CD14-positive monocyte (primary cell): ENCODE measurements around the gene ARID1B. TPM values are rescaled to one million over a fixed set of nuclear protein-coding genes. Genes with fewer than 3 reads are reported as not detected.

Experiments used
- DNase-seq, 3 donors: peaks; one replicate each; pipeline ENCODE4 v3.0.0-alpha.2; 2011 to 2022
- H2AFZ ChIP-seq: 2 replicates; pipeline ENCODE4 v1.6.0; 2012; ENCODE audit warnings: mild to moderate bottlenecking, low read depth, low read length, inconsistent platforms; ENCODE audit not compliant: insufficient read depth, poor library complexity, severe bottlenecking
- H3K27ac ChIP-seq, 2 donors: 1 replicate in 1 of 2; 2 replicates in 1 of 2; pipeline ENCODE4 v1.5.1; 2012 to 2013; ENCODE audit warnings: low read length in 2 of 2, control low read depth in 1 of 2, inconsistent platforms in 1 of 2, low read depth in 1 of 2, mild to moderate bottlenecking in 1 of 2
- H3K27me3 ChIP-seq, 2 donors: one replicate each; pipeline versions ENCODE4 v1.6.0 to v1.6.1; 2011 to 2013; ENCODE audit warnings: low read length in 2 of 2; ENCODE audit not compliant: control insufficient read depth in 2 of 2, insufficient read depth in 2 of 2
- H3K36me3 ChIP-seq, 2 donors: replicated peaks in 1 of 2; 1 replicate in 1 of 2; 2 replicates in 1 of 2; pipeline versions ENCODE4 v1.5.1 to v1.6.1; 2012 to 2013; ENCODE audit warnings: low read length in 2 of 2, control low read depth in 1 of 2, inconsistent platforms in 1 of 2, mild to moderate bottlenecking in 1 of 2; ENCODE audit not compliant: insufficient read depth in 2 of 2, control insufficient read depth in 1 of 2
- H3K4me1 ChIP-seq, 2 donors: 1 replicate in 1 of 2; 2 replicates in 1 of 2; pipeline versions ENCODE4 v1.5.1 to v1.6.1; 2012 to 2013; ENCODE audit warnings: low read length in 2 of 2, control low read depth in 1 of 2, inconsistent platforms in 1 of 2, mild to moderate bottlenecking in 1 of 2, moderate library complexity in 1 of 2; ENCODE audit not compliant: insufficient read depth in 2 of 2, control insufficient read depth in 1 of 2
- H3K4me2 ChIP-seq: replicated peaks from 2 replicates; pipeline ENCODE3; 2012; ENCODE audit warnings: low read length, moderate library complexity, mild to moderate bottlenecking; ENCODE audit not compliant: poor library complexity, severe bottlenecking; ENCODE audit errors: extremely low read depth
- H3K4me3 ChIP-seq, 3 experiments: fragments of 200-600 bp in 1 of 3; sonication (generic) in 1 of 3; replicated peaks in 1 of 3; 1 replicate in 2 of 3; 2 replicates in 1 of 3; pipeline ENCODE4 v1.5.1; 2011 to 2013; ENCODE audit warnings: low read length in 3 of 3, mild to moderate bottlenecking in 3 of 3, control low read depth in 2 of 3, low read depth in 2 of 3, inconsistent platforms in 1 of 3, moderate library complexity in 1 of 3
- H3K79me2 ChIP-seq: 2 replicates; pipeline ENCODE4 v1.6.0; 2012; ENCODE audit warnings: mild to moderate bottlenecking, control low read depth, inconsistent platforms, low read length, moderate library complexity; ENCODE audit not compliant: insufficient read depth
- H3K9ac ChIP-seq: 2 replicates; pipeline ENCODE4 v1.6.0; 2017; ENCODE audit warnings: low read length, mild to moderate bottlenecking; ENCODE audit not compliant: insufficient read depth, poor library complexity, severe bottlenecking
- H3K9me3 ChIP-seq, 2 donors: replicated peaks in 1 of 2; 1 replicate in 1 of 2; 2 replicates in 1 of 2; pipeline versions ENCODE4 v1.5.1 to v1.6.1; 2012 to 2013; ENCODE audit warnings: low read length in 2 of 2, control low read depth in 1 of 2; ENCODE audit not compliant: control insufficient read depth in 1 of 2, insufficient read depth in 1 of 2
- H4K20me1 ChIP-seq: 2 replicates; pipeline ENCODE4 v1.6.0; 2012; ENCODE audit warnings: mild to moderate bottlenecking, low read length, control low read depth, moderate library complexity; ENCODE audit not compliant: insufficient read depth
- H3K27ac Mint-ChIP-seq, 7 donors: one replicate each; pipeline ENCODE4 v1.8.0; 2020; ENCODE audit warnings: mild to moderate bottlenecking in 7 of 7, mixed read lengths in 7 of 7, moderate library complexity in 6 of 7, inconsistent platforms in 2 of 7
- H3K27me3 Mint-ChIP-seq, 3 donors: one replicate each; pipeline ENCODE4 v1.8.0; 2021 to 2022; ENCODE audit warnings: low read depth in 3 of 3, mild to moderate bottlenecking in 3 of 3, mixed read lengths in 3 of 3, moderate library complexity in 3 of 3, inconsistent platforms in 1 of 3
- H3K36me3 Mint-ChIP-seq, 2 donors: one replicate each; pipeline ENCODE4 v1.8.0; 2020; ENCODE audit warnings: mixed read lengths in 2 of 2, inconsistent platforms in 1 of 2, mild to moderate bottlenecking in 1 of 2
- H3K4me1 Mint-ChIP-seq: one replicate; pipeline ENCODE4 v1.8.0; 2020; ENCODE audit warnings: mild to moderate bottlenecking, mixed read lengths
- H3K4me3 Mint-ChIP-seq, 2 donors: one replicate each; pipeline ENCODE4 v1.8.0; 2020; ENCODE audit warnings: mild to moderate bottlenecking in 2 of 2, mixed read lengths in 2 of 2, moderate library complexity in 1 of 2
- H3K9me3 Mint-ChIP-seq, 7 donors: one replicate each; pipeline ENCODE4 v1.8.0; 2020 to 2022; ENCODE audit warnings: mixed read lengths in 7 of 7, mild to moderate bottlenecking in 6 of 7, moderate library complexity in 6 of 7, inconsistent platforms in 2 of 7
- WGBS: methylation state at CpG from one replicate; pipeline ENCODE4 v1.1.5; 2013; ENCODE audit warnings: missing lambda C conversion rate; ENCODE audit not compliant: insufficient coverage; 5-methylcytosine and 5-hydroxymethylcytosine counted together
- intact Hi-C, 2 donors: fragments of 100-400 bp; cut with micrococcal nuclease; formaldehyde crosslinking; loops; one replicate each; pipeline versions ENCODE4 v1.15.0 to v1.15.1; 2023
- polyA plus RNA-seq, 3 donors: library from polyadenylated mRNA; depleted of rRNA in 1 of 3; unstranded in 2 of 3; stranded (reverse) in 1 of 3; fragments of 300-500 nt in 2 of 3; fragments of >200 nt in 1 of 3; fragmentation: Illumina TruSeq in 2 of 3; gene quantifications; 1 replicate in 2 of 3; 2 replicates in 1 of 3; pipeline ENCODE4 v1.2.3, GENCODE V29; 2012 to 2021
- TF ChIP-seq, protein P1 (sequence below): fragments of 200-600 bp; IDR thresholded peaks from one replicate; pipeline ENCODE4 v1.8.0; 2022; ENCODE audit warnings: antibody characterized with exemption, mild to moderate bottlenecking

The ARID1B gene
- polyA plus RNA-seq, 3 donors, result 3.2 to 22.1 (median 3.8) TPM

DNA sequence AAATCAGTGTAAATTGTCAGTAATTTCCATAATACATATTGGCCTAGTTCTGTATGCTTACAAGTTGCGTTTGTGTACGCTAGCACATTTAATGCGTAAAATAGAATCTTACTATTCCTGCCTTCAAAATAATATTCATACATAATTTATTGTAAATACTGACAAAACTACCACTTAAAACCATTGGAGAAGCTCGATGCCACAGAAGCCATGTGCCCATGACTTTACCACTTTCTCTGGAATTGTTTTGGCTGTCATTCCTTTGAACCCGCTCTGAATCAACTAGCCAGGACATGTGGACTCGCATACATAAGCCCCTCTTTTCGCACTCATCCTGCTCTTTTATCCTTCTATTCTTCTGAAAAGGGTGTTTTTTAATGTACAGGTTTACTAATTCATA lies 394.6 kb downstream of the ARID1B start:
- no peaks in the 10 kb centered on the region for H4K20me1 ChIP-seq
- H3K4me1 ChIP-seq, result peaks cover 0 to 4% of the 10 kb centered on the region in 2 donors
- H3K27ac ChIP-seq, result no peak overlapping the region
- no peak overlapping the region for H3K9ac ChIP-seq
- H3K79me2 ChIP-seq, result no peaks in the 10 kb centered on the region
- peaks cover 40 to 66% of the 10 kb centered on the region in 2 donors for H3K36me3 ChIP-seq
- H3K4me3 ChIP-seq, result no peak overlapping the region
- no peak overlapping the region for H3K4me2 ChIP-seq
- Mint-ChIP-seq H3K4me1 (peaks cover 9% of the 10 kb centered on the region), H3K9me3 (no peaks in the 10 kb centered on the region), H3K27ac (no peak overlapping the region), H3K4me3 (no peak overlapping the region), H3K27me3 (no peaks in the 10 kb centered on the region), H3K36me3 (peaks cover 50 to 55% of the 10 kb centered on the region in 2 donors)
- TF ChIP-seq, protein P1, sequence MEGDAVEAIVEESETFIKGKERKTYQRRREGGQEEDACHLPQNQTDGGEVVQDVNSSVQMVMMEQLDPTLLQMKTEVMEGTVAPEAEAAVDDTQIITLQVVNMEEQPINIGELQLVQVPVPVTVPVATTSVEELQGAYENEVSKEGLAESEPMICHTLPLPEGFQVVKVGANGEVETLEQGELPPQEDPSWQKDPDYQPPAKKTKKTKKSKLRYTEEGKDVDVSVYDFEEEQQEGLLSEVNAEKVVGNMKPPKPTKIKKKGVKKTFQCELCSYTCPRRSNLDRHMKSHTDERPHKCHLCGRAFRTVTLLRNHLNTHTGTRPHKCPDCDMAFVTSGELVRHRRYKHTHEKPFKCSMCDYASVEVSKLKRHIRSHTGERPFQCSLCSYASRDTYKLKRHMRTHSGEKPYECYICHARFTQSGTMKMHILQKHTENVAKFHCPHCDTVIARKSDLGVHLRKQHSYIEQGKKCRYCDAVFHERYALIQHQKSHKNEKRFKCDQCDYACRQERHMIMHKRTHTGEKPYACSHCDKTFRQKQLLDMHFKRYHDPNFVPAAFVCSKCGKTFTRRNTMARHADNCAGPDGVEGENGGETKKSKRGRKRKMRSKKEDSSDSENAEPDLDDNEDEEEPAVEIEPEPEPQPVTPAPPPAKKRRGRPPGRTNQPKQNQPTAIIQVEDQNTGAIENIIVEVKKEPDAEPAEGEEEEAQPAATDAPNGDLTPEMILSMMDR, result no peak
- H3K9me3 ChIP-seq, result no peaks in the 10 kb centered on the region
- H2AFZ ChIP-seq, result no peak overlapping the region
- WGBS, result 100% methylated on average over 1 of the region's 7 CpGs
- no peak for DNase-seq
- intact Hi-C loops, result no loop called here
- no peaks in the 10 kb centered on the region for H3K27me3 ChIP-seq

DNA sequence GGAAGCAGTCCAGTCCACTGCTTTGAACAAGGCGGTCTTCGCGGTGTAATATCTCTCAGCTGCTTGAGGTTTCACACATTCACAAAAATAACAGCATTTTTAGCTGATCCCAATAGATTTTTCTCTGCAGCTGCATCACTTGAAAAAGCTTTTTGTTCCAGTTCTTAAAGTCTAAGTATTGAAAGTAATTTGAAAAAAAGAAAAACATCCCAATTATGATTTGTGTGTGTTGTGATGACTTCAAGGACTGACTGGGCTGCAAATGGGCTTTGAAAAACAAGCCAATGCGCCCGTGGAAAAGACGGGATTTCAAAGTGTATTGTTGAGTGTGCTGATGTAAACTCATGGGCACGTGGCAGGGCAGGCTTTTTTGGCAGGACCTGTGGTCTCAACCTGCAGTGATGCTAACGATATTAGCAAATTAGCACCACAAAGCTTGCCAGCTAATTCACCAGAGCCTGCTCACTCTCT lies 395.1 kb downstream of the ARID1B start:
- Mint-ChIP-seq H3K27me3 (no peaks in the 10 kb centered on the region), H3K4me1 (peaks cover 9% of the 10 kb centered on the region), H3K36me3 (peaks cover 45 to 51% of the 10 kb centered on the region in 2 donors), H3K27ac (no peak overlapping the region), H3K9me3 (no peaks in the 10 kb centered on the region), H3K4me3 (no peak overlapping the region)
- Histone ChIP-seq H3K79me2 (no peaks in the 10 kb centered on the region), H3K9me3 (no peaks in the 10 kb centered on the region), H4K20me1 (no peaks in the 10 kb centered on the region), H3K9ac (no peak overlapping the region), H3K27ac (no peak overlapping the region), H3K27me3 (no peaks in the 10 kb centered on the region), H3K36me3 (peaks cover 36 to 65% of the 10 kb centered on the region in 2 donors), H3K4me1 (peaks cover 0 to 4% of the 10 kb centered on the region in 2 donors), H2AFZ (no peak overlapping the region), H3K4me3 (no peak overlapping the region), H3K4me2 (no peak overlapping the region)
- intact Hi-C loops, result no loop called here
- WGBS, result 95% methylated on average over 3 of the region's 8 CpGs
- TF ChIP-seq, protein P1, result no peak
- DNase-seq, result no peak
